ENCODE data around the gene PLCB1.

The PLCB1 gene

GRCh38 chr20:8215361-8215781, 83.3 kb downstream of the PLCB1 start:
- TF ChIP-seq CTCF (conservative IDR thresholded peaks at IDR 0.05; ENCODE audit: low read length), result no peak
- no peak for TF ChIP-seq EZH2phosphoT487 (IDR thresholded peaks at IDR 0.05; ENCODE audit: borderline replicate concordance)
- Histone ChIP-seq H3K9me2 (replicated peaks; ENCODE audit: low read depth, low read length) (no peaks in the 10 kb centered on the region), H3K4me3 (ENCODE audit: low read length, poor library complexity, severe bottlenecking) (no peak overlapping the region), H3K4me2 (ENCODE audit: low read depth, low read length, poor library complexity, severe bottlenecking) (no peak overlapping the region), H3K36me3 (ENCODE audit: insufficient read depth, low read length) (no peaks in the 10 kb centered on the region), H3K9ac (ENCODE audit: low read depth, low read length, poor library complexity, severe bottlenecking) (no peak overlapping the region), H3F3A (ENCODE audit: low read depth) (no peaks in the 10 kb centered on the region), H3K27me3 (ENCODE audit: insufficient read depth, low read length, poor library complexity, severe bottlenecking) (no peaks in the 10 kb centered on the region), H2AFZ (ENCODE audit: low read length) (no peak overlapping the region), H3K79me2 (ENCODE audit: insufficient read depth, low read length) (peaks cover 43% of the 10 kb centered on the region; the same call in 1 of the 2 replicates), H4K20me1 (ENCODE audit: insufficient read depth, low read length, poor library complexity, severe bottlenecking) (no peaks in the 10 kb centered on the region), H3K9me3 (ENCODE audit: insufficient read depth, low read depth, low read length) (no peaks in the 10 kb centered on the region), H3K4me1 (ENCODE audit: insufficient read depth, low read length, poor library complexity, severe bottlenecking) (peaks cover 58% of the 10 kb centered on the region)

- no peak overlapping the region for H3K4me3 ChIP-seq (ENCODE audit: low read length, poor library complexity, severe bottlenecking)
Observed at GRCh38 chr20:8216375-8217200, 84.5 kb downstream of the PLCB1 start.

GRCh38 chr20:8218861-8219260, 86.8 kb downstream of the PLCB1 start:
- no peaks in the 10 kb centered on the region for H3F3A ChIP-seq (ENCODE audit: low read depth)
- no peak overlapping the region for H2AFZ ChIP-seq (ENCODE audit: low read length)
- H3K9me2 ChIP-seq (replicated peaks; ENCODE audit: low read depth, low read length), result no peaks in the 10 kb centered on the region
- H3K79me2 ChIP-seq (ENCODE audit: insufficient read depth, low read length), result peaks cover 28% of the 10 kb centered on the region; the same call in 1 of the 2 replicates
- H4K20me1 ChIP-seq (ENCODE audit: insufficient read depth, low read length, poor library complexity, severe bottlenecking), result no peaks in the 10 kb centered on the region
- no peak overlapping the region for H3K9ac ChIP-seq (ENCODE audit: low read depth, low read length, poor library complexity, severe bottlenecking)
- no peaks in the 10 kb centered on the region for H3K27me3 ChIP-seq (ENCODE audit: insufficient read depth, low read length, poor library complexity, severe bottlenecking)
- H3K4me1 ChIP-seq (ENCODE audit: insufficient read depth, low read length, poor library complexity, severe bottlenecking), result peaks cover 37% of the 10 kb centered on the region
- TF ChIP-seq EZH2phosphoT487 (IDR thresholded peaks at IDR 0.05; ENCODE audit: borderline replicate concordance), result no peak
- TF ChIP-seq CTCF (conservative IDR thresholded peaks at IDR 0.05; ENCODE audit: low read length), result no peak
- no peak overlapping the region for H3K4me3 ChIP-seq (ENCODE audit: low read length, poor library complexity, severe bottlenecking)
- H3K36me3 ChIP-seq (ENCODE audit: insufficient read depth, low read length), result no peaks in the 10 kb centered on the region
- H3K4me2 ChIP-seq (ENCODE audit: low read depth, low read length, poor library complexity, severe bottlenecking), result no peak overlapping the region
- H3K9me3 ChIP-seq (ENCODE audit: insufficient read depth, low read depth, low read length), result no peaks in the 10 kb centered on the region

More at GRCh38 chr20:8216375-8217200, 84.5 kb downstream of the PLCB1 start:
- Histone ChIP-seq H3K9me2 (replicated peaks; ENCODE audit: low read depth, low read length) (no peaks in the 10 kb centered on the region), H3K9me3 (ENCODE audit: insufficient read depth, low read depth, low read length) (no peaks in the 10 kb centered on the region), H4K20me1 (ENCODE audit: insufficient read depth, low read length, poor library complexity, severe bottlenecking) (no peaks in the 10 kb centered on the region), H3K4me2 (ENCODE audit: low read depth, low read length, poor library complexity, severe bottlenecking) (peak overlapping the region; percentile 46), H3K79me2 (ENCODE audit: insufficient read depth, low read length) (peaks cover 43% of the 10 kb centered on the region; the same call in 1 of the 2 replicates), H3K4me1 (ENCODE audit: insufficient read depth, low read length, poor library complexity, severe bottlenecking) (peaks cover 50% of the 10 kb centered on the region), H3K36me3 (ENCODE audit: insufficient read depth, low read length) (no peaks in the 10 kb centered on the region), H3F3A (ENCODE audit: low read depth) (no peaks in the 10 kb centered on the region), H3K9ac (ENCODE audit: low read depth, low read length, poor library complexity, severe bottlenecking) (no peak overlapping the region), H2AFZ (ENCODE audit: low read length) (no peak overlapping the region), H3K27me3 (ENCODE audit: insufficient read depth, low read length, poor library complexity, severe bottlenecking) (no peaks in the 10 kb centered on the region)
- TF ChIP-seq CTCF (conservative IDR thresholded peaks at IDR 0.05; ENCODE audit: low read length) (no peak), EZH2phosphoT487 (IDR thresholded peaks at IDR 0.05; ENCODE audit: borderline replicate concordance) (no peak)
